ENCODE measurements around the gene TKT.

- TF ChIP-seq CTCF (IDR thresholded peaks at IDR 0.05) (no peak), POLR2A (IDR thresholded peaks at IDR 0.05) (no peak)
These were observed 60.8 kb downstream of the TKT start for GRCh38 chr3:53195066-53195450.

All from testis (tissue), 2 donors.